NCI-H2227 (cell line): Measurements from ENCODE around the gene MED12L.

Experiments
- DNase-seq: peaks from one replicate; lab custom pipeline; 2025; ENCODE audit not compliant: unreplicated experiment; lab: John Stamatoyannopoulos, UW

The MED12L gene

GRCh38 chr3:151293127-151293526, 207.7 kb downstream of the MED12L start:
- no peak for DNase-seq

GRCh38 chr3:151296226-151296625, 210.8 kb downstream of the MED12L start:
- no peak for DNase-seq

- DNase-seq, result no peak
Measured at GRCh38 chr3:151297429-151297828, 212.0 kb downstream of the MED12L start.

- no peak for DNase-seq
Measured at GRCh38 chr3:151299006-151299405, 213.5 kb downstream of the MED12L start.

- no peak for DNase-seq
Measured at GRCh38 chr3:151300539-151300938, 215.1 kb downstream of the MED12L start.

GRCh38 chr3:151301787-151302186, 216.3 kb downstream of the MED12L start:
- DNase-seq, result no peak

- DNase-seq, result no peak
Measured at GRCh38 chr3:151303751-151304150, 218.3 kb downstream of the MED12L start.

- no peak for DNase-seq
Measured at GRCh38 chr3:151305060-151305774, 219.8 kb downstream of the MED12L start.

GRCh38 chr3:151305775-151306151, 220.3 kb downstream of the MED12L start:
- no peak for DNase-seq

- no peak for DNase-seq
Measured at GRCh38 chr3:151306168-151306810, 220.8 kb downstream of the MED12L start.

GRCh38 chr3:151307131-151307530, 221.7 kb downstream of the MED12L start:
- DNase-seq, result no peak

- no peak for DNase-seq
Measured at GRCh38 chr3:151307583-151308488, 222.4 kb downstream of the MED12L start.

GRCh38 chr3:151309566-151309965, 224.1 kb downstream of the MED12L start:
- DNase-seq, result no peak

GRCh38 chr3:151312972-151313371, 227.5 kb downstream of the MED12L start:
- no peak for DNase-seq

GRCh38 chr3:151314137-151314536, 228.7 kb downstream of the MED12L start:
- no peak for DNase-seq

GRCh38 chr3:151314593-151314992, 229.1 kb downstream of the MED12L start:
- DNase-seq, result no peak

- no peak for DNase-seq
Measured at GRCh38 chr3:151315136-151315535, 229.7 kb downstream of the MED12L start.

GRCh38 chr3:151315846-151316245, 230.4 kb downstream of the MED12L start:
- DNase-seq, result no peak

GRCh38 chr3:151316267-151316991, 231.0 kb downstream of the MED12L start, which contains the start of gene GPR87:
GPR87 (minus strand) TSS chr3:151316820; CDS start chr3:151300100, 16,720 bp downstream.
- no peak for DNase-seq

- no peak for DNase-seq
Measured at GRCh38 chr3:151318313-151318712, 232.8 kb downstream of the MED12L start.

GRCh38 chr3:151318991-151319390, 233.5 kb downstream of the MED12L start:
- DNase-seq, result no peak
